GM21515 (cell line): ENCODE measurements around the gene BEST2.
A peak's percentile ranks its signal among the peaks of the same experiment; 100 is the strongest.

Experiments
- ATAC-seq: cut with Tn5 transposase; IDR thresholded peaks from one replicate; pipeline ENCODE4 v1.9.1; 2021; ENCODE audit not compliant: unreplicated experiment

The BEST2 gene

GRCh38 chr19:12766051-12766521, 14.5 kb downstream of the BEST2 start:
- no peak for ATAC-seq

GRCh38 chr19:12767150-12767549, 15.6 kb downstream of the BEST2 start:
- no peak for ATAC-seq

GRCh38 chr19:12767666-12768065, 16.1 kb downstream of the BEST2 start:
- ATAC-seq, result no peak

- ATAC-seq, result no peak
Observed at GRCh38 chr19:12769689-12770088, 18.1 kb downstream of the BEST2 start.

- ATAC-seq, result no peak
Observed at GRCh38 chr19:12770922-12771321, 19.3 kb downstream of the BEST2 start.

- no peak for ATAC-seq
Observed at GRCh38 chr19:12772323-12772722, 20.7 kb downstream of the BEST2 start.

- no peak for ATAC-seq
Observed at GRCh38 chr19:12773571-12773970, 22.0 kb downstream of the BEST2 start.

GRCh38 chr19:12774588-12775555, 23.3 kb downstream of the BEST2 start, which contains the start of gene HOOK2:
Gene HOOK2, minus strand, starts transcription at chr19:12775552. Its CDS starts 103 bp downstream, at chr19:12775449.
- ATAC-seq, result peak; percentile 8

GRCh38 chr19:12777217-12778016, 25.8 kb downstream of the BEST2 start:
- ATAC-seq, result no peak

- ATAC-seq, result no peak
Observed at GRCh38 chr19:12778017-12778904, 26.7 kb downstream of the BEST2 start.

GRCh38 chr19:12778905-12779161, 27.2 kb downstream of the BEST2 start:
- ATAC-seq, result no peak

GRCh38 chr19:12779162-12779993, 27.8 kb downstream of the BEST2 start:
- ATAC-seq, result no peak

- ATAC-seq, result no peak
Observed at GRCh38 chr19:12782174-12782423, 30.5 kb downstream of the BEST2 start.

GRCh38 chr19:12782424-12783290, 31.1 kb downstream of the BEST2 start:
- peak; percentile 35 for ATAC-seq

GRCh38 chr19:12783291-12783848, 31.8 kb downstream of the BEST2 start:
- ATAC-seq, result no peak

- no peak for ATAC-seq
Observed at GRCh38 chr19:12783849-12784393, 32.3 kb downstream of the BEST2 start.

- no peak for ATAC-seq
Observed at GRCh38 chr19:12784394-12784870, 32.8 kb downstream of the BEST2 start.

GRCh38 chr19:12784871-12785430, 33.4 kb downstream of the BEST2 start:
- no peak for ATAC-seq
